ENCODE results near the gene KCNN3.

The KCNN3 gene

DNA sequence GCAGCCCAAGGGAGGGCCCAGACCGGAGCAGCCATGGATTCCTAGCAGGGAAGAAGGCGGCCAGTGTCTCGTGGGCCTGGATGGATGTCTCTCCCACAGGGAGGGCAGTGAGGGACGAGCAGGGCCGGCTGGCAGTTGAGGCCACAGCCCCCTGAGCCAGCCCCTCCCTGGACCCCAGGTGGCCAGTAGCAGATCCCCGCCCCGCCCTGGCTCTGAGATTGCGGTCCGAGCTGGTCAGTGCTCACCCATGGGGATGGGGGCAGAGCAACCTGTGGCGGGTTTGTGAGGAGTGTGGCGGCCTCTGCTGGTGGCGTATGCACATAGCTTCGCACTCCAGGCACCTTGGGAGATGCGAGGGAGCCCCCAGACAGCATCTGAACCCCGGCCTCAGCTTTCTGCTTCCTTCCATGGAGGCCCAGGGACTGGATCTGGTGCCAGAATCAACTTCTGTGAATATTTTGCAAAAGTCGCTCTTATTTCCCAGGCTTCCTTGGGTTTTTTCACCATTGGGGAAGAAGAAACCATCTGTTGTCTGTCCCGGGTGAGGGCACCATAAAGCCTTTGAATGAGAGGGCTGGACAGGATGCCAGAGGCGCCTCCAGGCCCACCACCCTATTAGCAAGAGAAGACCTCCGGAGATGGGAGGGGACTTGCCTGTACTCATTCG, 8.4 kb upstream of the KCNN3 start:
- peak; percentile 29 for DNase-seq

GRCh38 chr1:154877370-154877974, 7.4 kb upstream of the KCNN3 start:
- no peak for DNase-seq

DNA sequence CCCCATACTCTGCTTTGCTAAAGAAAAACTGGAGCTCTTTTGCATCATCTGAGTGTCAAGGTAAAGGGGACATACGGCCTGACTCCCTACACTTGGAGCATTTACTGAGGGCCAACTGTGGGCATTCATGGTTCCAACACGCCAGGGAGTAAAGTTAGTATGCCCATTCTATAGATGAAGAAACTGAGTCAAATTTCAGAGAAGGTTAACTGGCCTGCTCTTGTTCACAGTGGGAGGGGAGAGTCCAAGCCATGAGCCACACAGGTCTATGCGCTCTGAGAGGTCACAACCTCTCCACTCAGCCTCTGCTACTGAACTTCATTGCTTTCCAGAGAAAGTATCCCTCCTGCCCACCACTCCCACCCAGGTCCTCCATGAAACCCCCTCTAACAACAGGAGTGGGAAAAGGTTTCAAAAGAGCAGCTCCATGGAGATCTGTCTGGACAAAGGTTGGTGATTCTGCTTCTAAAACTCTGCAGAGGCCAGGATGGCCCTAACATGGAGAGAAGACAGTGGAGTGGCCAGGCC, 6.8 kb upstream of the KCNN3 start:
- no peak for DNase-seq

DNA sequence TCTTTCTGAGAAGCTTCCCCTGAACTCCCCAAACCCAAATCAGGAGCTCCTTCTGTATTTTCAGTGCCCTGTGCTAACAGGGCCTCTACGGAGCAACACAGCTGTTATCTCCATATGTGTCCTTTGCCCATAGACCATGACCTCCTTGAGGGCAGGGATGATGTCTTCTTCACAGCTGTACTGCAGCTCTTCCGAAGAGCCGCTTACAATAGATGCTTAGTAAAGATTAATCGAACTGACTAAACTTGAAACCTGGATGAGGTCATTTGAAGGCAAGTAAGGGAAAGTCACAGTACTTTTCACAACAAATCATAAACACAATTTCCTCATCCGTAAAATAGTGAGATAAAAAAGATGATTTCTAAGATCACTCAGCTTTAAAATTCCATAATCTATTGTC, 4.4 kb upstream of the KCNN3 start:
- DNase-seq, result no peak

GRCh38 chr1:154873321-154873950, 3.4 kb upstream of the KCNN3 start:
- DNase-seq, result no peak

- DNase-seq, result peak; percentile 7
These were observed 1.3 kb upstream of the KCNN3 start for GRCh38 chr1:154871374-154871773.

DNA sequence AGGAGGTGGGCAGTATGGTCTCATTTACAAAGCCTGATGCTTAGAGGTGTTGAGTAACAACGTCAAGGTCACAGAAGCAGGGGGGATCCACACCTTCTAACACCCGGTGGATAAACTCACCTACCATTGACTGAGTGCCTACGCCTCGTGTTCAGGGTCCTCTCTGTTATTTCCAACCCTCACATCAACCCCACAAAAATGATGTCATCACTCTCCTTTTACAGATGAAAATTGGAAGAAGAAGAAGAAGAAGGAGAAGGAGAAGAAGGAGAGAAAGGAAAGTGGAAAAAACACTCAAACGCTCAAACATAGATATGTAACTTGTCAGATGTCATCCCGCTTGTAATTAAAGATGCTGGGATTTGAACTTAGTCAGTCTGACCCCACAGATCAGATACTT, 653 bp upstream of the KCNN3 start:
- no peak for DNase-seq

DNA sequence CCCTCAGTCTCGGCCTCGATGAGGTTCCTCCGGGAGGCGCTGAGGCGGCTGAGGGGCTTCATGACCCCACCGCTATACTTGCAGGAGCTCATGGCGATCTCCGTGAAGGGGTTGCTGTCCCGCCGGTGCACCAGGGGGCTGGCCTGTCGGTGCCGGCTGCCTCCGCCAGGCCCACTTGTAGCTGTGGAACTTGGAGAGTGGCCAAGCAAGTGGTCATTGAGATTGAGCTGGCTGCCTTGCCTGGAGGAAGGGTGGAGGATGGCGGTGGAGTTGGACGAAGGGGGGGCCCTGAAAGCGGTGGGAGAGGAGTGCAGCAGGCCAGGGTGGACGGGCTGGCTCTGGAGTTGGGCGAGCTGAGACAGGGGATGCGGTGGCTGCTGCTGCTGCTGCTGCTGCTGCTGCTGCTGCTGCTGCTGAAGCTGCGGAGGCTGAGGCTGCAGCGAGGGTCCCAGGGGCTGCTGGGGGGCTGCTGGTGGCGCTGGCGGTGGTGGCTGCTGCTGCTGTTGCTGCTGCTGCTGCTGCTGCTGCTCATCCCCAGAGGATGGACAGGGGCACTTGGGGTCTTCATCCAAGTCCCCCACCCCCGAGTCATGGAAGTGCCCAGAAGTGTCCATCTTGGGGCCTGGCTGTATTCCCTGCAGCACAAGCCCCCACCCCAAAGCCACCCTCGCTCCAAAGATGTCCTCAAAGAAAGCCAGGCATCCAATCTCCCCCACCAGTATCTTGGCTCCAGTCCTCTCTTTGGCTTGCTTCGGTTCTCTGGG, 548 bp downstream of the KCNN3 start:
- peak; percentile 70 for DNase-seq

DNA sequence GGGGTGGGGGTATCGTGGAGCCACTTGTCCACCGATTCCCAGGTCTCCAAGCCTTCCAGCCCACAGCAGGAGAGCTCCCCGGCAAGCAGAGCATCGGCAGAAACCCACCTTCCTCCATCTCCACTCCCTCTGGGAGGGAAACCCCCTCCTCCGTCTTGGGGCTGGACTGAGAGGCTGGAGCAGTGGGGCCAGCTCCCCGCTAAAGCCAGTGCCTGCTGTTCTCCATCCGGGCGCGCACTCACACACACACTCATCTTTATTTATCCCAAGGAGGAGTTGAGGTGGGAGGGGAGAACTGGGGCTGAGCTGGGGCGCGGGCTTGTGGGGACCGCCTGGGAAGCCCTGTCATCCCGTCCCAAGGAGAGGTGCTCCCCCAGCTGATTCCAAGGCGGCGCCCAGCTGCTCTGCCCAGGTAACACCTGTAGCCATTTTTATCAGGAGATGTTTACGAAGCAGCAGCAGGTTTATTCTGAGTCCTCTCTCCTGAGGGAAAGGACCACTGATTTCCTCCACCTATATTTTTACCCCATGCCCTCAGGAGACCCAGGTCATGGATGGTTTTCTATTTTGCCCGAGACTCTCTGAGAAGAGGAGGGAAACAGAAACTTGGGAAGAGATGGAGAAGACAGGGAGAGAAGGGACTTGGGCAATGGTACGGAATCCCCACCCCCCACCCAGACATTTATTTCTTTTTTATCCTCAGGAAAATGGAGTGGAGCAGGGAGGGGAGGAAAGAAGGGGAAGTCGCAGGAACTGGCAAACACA, 2.1 kb downstream of the KCNN3 start:
- peak; percentile 42 for DNase-seq

- peak; percentile 32 for DNase-seq
These were observed 2.8 kb downstream of the KCNN3 start for GRCh38 chr1:154867064-154867825.

DNA sequence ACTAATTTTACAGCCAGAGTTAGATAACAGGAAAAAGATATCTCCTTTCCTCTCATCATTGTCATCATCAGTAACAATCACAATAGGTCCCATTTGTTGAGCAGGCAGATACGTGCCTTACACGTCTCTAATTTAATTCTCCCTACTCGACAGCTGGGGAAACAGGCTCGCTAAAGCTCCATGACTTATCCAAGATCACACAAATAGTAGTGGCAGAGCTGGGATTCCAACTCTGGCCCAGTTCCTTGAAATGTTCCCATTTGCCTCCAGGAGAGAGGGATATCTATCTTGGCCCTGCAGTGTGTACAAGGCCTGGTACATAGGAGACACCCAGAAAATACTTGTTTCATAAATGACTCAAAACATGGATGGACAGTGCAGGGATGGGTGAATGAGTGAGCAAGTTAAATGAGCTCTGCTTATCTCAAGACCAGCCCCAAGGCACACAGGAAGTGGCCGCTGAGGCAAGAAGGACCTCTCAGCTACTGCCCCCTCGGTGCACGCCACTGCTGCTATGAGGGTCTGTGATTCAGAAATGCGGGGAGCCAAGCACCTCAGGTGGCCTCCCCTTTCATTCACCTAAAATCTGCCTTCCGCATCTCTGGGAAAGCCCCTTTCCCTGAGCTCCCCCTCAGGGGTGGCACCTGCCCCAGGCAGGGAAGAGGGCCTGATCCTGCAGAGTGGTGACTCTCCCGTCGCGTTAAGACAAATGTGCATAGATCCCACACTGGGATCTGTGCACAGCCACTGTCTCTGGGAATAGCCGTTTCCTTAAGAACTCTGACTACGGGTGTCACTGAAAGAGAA, 3.6 kb downstream of the KCNN3 start:
- no peak for DNase-seq

- DNase-seq, result no peak
These were observed 4.4 kb downstream of the KCNN3 start for GRCh38 chr1:154865442-154866256.

- no peak for DNase-seq
These were observed 5.7 kb downstream of the KCNN3 start for GRCh38 chr1:154864189-154864975.

DNA sequence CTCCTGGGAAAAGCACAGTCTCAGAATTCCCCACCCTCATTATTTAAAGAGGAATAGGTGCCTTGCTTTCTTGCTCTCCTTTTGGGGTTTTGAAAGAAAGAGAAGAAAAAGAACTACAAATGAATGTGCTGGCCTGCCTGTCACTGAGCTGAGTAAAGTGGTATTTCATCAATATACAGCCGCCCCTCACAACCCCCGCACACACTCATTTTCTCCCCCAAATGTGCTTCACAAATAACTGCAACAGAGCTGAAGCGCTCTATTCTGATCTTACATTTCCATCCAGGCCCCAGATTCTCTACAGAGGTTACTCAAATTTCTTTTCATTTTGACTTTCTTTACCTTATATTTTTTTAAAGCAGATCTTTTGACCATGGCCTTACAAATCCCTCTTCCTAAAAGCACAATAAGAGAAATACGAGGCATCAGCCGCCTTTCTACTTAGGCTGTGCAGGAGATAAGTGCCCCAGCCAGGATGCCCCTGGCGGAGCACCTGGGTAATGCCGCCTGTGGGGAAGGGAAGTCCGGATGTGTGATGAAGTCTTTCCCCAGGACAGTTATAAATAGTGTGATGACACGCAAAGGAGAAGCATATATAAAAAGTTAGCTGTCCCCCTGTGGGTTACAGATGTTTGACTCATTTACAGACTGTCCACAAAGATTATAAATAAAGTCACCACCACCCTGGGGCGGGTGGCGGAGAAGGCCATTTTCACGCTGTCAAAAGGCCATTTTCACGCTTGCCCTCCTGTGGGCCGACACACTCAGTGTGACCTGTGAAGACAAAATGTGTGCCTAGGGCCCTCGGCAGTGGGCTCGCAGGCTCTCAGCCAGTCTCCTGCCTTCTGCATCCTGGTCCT, 6.5 kb downstream of the KCNN3 start:
- DNase-seq, result no peak

DNA sequence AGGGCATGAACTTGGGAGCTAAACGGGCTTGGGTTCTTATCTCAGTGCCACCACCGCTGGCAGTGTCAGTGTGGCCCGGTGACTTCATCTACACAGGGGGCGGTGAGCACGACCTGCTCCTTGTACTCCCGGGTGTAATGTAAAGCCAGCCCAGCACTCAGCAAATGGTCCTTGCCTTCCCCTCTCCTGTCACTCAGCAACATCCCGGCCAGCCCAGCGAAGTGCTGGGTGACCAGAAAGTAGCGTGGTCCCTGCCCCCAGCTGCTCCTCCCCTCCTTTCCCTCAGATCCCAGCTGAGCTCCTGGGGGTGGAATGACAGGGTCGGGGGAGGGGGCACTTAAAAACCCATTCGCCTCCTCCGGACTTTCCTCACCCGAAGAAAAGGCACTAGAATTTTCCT, 7.2 kb downstream of the KCNN3 start:
- DNase-seq, result no peak

DNA sequence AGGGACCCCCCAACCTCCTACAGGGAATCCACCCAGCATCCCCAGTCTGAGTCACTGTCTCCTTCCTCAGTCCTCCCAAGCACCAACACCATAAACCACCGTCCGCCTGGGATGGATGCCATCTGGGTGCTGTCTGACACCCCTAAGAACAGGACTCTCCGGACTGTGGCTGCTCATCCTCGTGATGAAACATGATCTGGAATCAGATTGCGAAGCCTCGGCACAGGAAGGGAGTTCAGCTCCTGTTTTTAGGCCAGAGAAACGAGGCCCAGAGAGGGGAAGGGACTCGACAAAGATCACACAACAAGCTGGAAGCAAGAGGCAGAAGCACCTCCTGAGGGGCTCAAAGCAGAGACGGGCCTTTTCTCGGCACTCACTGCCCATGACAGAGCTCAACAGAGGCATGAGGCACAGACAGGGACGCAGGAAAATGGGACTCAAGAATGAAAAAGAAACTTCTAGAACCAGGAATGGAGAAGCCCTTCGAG, 8.4 kb downstream of the KCNN3 start:
- no peak for DNase-seq

GRCh38 chr1:154860156-154860870, 9.8 kb downstream of the KCNN3 start:
- DNase-seq, result no peak

Data from DMS79 treated with DMSO at 0.1 percent for 48 hours (cell line).